ENCODE data around the gene PLAC1.

PLAC1 gene

DNA sequence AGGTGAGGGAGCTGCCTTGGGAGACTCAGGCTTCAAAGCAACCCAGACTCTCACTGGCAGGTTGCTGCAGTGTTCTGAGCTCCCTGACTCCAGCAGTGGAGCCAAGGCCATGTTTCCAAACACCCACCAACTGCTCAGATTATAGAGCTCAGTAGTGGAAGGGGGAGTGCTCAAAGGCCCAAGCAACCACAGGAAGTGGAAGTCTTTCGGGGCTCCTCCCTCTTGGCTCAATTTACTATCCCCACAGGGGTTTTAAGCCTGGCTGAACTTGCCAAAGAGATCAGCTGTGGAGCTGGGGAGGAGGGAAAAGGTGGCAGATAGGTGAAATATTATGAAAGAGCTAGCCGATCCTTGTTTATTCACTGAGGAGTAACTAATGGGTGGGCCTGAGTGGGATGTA is 115.8 kb downstream of the PLAC1 start:
- TF ChIP-seq, protein P1, sequence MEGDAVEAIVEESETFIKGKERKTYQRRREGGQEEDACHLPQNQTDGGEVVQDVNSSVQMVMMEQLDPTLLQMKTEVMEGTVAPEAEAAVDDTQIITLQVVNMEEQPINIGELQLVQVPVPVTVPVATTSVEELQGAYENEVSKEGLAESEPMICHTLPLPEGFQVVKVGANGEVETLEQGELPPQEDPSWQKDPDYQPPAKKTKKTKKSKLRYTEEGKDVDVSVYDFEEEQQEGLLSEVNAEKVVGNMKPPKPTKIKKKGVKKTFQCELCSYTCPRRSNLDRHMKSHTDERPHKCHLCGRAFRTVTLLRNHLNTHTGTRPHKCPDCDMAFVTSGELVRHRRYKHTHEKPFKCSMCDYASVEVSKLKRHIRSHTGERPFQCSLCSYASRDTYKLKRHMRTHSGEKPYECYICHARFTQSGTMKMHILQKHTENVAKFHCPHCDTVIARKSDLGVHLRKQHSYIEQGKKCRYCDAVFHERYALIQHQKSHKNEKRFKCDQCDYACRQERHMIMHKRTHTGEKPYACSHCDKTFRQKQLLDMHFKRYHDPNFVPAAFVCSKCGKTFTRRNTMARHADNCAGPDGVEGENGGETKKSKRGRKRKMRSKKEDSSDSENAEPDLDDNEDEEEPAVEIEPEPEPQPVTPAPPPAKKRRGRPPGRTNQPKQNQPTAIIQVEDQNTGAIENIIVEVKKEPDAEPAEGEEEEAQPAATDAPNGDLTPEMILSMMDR (IDR thresholded peaks at IDR 0.05; ENCODE audit: extremely low read depth, insufficient read depth, missing control alignments) = no peak
- in situ Hi-C loops (cut with MboI; ENCODE audit: low pct_unique_long_range_greater_than_20kb, low sequenced_read_pairs, unreplicated experiment) = no loop called here
- DNase-seq (ENCODE audit: low spot score) = no peak

DNA sequence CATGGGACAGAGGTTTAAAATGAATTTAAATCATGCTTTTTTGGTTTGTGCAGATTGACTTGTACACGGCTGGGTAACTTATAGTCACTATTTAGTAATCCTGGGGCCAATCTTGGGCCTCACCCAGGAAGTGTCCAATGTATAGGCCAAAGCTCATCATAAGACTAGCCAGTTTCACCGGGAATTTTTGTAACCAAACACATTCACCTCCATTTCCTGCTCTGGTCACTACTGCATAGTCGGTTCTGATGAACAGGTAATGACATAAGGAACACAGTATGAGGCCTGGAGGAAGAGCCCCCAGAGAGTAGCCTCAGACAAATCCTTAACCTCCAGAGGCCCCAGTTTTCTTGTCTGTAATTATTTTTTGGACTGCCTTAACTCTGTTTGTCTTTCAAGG is 116.4 kb downstream of the PLAC1 start:
- no peak for DNase-seq (ENCODE audit: low spot score)
- in situ Hi-C loops (cut with MboI; ENCODE audit: low pct_unique_long_range_greater_than_20kb, low sequenced_read_pairs, unreplicated experiment) = no loop called here
- TF ChIP-seq, protein P1 (IDR thresholded peaks at IDR 0.05; ENCODE audit: extremely low read depth, insufficient read depth, missing control alignments) = no peak

DNA sequence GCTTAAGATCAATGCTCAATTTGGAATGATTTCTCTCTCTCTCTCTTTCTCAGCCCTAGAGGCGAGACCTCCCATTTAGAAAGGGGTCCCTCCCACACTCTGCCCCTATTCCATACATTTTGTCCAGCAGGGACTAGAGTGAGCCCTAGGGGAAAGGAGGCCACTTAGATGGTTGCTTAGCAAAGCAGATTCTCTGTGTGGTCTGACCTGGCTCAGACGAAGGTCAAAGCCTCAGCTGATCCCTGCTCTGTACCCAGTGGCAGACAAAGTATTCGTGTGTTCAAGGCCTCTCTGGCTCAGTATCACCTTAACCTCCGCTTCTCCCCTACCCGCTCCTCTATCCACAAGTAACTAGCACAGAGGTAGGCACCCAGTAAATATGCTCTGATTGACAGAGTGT is 120.0 kb downstream of the PLAC1 start:
- in situ Hi-C loops (cut with MboI; ENCODE audit: low pct_unique_long_range_greater_than_20kb, low sequenced_read_pairs, unreplicated experiment) = no loop called here
- TF ChIP-seq, protein P1 (IDR thresholded peaks at IDR 0.05; ENCODE audit: extremely low read depth, insufficient read depth, missing control alignments) = no peak
- DNase-seq (ENCODE audit: low spot score) = no peak

DNA sequence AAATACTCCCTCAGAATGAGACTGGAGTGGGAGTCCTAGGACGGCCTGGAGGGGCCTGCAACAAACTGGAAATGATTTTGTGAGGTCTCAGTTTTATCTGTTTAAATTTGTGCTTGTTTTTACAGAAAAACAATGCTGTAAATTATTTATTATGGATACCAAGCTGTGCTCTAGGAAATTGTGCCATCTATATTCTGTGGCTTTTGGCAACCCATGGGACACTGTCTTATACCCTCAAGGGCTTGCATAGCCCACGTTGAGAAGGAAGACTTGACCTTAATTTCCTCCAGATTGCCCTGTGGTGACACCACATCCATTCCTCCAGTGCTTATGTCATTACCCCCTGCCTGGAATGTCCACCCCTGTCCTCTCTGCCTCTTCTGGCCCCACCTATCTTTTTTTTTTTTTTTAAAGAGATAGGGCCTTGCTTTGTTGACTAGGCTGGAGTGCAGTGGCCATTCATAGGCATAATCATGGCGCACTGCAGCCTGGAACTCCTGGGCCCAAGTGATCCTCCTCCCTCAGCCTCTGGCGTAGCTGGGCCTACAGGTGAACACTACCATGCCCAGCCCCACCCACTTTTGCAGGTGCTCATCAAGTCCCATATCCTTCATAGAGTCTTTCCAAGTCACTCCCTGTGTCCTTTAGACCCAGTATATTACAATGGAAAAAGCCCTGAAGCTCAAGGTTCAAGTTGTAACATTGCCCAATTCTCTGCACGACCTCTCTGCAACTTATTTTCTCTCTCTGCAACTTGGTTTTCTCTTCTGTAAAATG is 120.9 kb downstream of the PLAC1 start:
- DNase-seq (ENCODE audit: low spot score) = no peak
- TF ChIP-seq, protein P1 (IDR thresholded peaks at IDR 0.05; ENCODE audit: extremely low read depth, insufficient read depth, missing control alignments) = no peak
- in situ Hi-C loops (cut with MboI; ENCODE audit: low pct_unique_long_range_greater_than_20kb, low sequenced_read_pairs, unreplicated experiment) = no loop called here

DNA sequence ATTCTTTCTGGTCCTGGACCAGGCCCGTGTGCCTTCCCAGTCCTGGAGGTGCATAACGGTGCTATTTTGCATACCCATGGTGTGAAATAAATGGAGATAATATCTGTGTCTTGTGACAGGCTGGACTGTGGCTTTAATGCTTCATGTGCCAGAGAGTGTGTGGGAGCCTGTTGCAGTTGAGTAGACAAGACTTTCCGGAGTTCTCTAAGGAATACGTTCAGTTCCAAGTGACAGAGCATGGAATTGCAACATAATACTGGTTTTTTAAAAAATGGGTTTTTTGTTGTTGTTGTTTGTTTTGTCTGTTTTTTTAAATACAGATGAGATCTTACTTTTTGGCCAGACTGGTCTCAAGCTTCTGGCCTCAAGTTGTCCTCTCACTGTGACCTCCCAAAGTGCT is 124.3 kb downstream of the PLAC1 start:
- no peak for DNase-seq (ENCODE audit: low spot score)

DNA sequence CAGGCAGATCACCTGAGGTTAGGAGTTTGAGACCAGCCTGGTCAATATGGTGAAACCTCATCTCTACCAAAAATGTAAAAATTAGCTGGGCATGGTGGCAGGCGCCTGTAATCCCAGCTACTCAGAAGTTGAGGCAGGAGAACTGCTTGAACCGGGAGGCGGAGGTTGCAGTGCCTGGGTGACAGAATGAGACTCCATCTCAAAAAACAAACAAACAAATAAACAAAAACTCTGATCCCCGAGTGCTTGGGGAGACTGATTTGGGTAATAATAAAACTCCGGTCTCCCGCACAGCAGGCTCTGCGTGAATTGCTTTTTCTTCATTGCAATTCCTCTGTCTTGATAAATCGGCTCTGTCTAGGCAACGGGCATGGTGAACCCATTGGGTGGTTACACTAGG is 124.9 kb downstream of the PLAC1 start:
- DNase-seq (ENCODE audit: low spot score) = no peak
- in situ Hi-C loops (cut with MboI; ENCODE audit: low pct_unique_long_range_greater_than_20kb, low sequenced_read_pairs, unreplicated experiment) = no loop called here
- TF ChIP-seq, protein P1 (IDR thresholded peaks at IDR 0.05; ENCODE audit: extremely low read depth, insufficient read depth, missing control alignments) = no peak

More for the DNA sequence above, 124.3 kb downstream of the PLAC1 start:
- TF ChIP-seq, protein P1 (IDR thresholded peaks at IDR 0.05; ENCODE audit: extremely low read depth, insufficient read depth, missing control alignments) = no peak
- in situ Hi-C loops (cut with MboI; ENCODE audit: low pct_unique_long_range_greater_than_20kb, low sequenced_read_pairs, unreplicated experiment) = no loop called here

Data from GM13977 (cell line).